ENCODE measurements around the gene TIGD3. TPM values are rescaled to one million over a fixed set of nuclear protein-coding genes. Genes with fewer than 3 reads are reported as not detected.

TIGD3 gene
- total and polyA plus RNA-seq, 2 donors (not counting 3 experiments of a cell fraction or from before 2014, with no cell fraction given): 0.18 to 0.27 TPM

DNA sequence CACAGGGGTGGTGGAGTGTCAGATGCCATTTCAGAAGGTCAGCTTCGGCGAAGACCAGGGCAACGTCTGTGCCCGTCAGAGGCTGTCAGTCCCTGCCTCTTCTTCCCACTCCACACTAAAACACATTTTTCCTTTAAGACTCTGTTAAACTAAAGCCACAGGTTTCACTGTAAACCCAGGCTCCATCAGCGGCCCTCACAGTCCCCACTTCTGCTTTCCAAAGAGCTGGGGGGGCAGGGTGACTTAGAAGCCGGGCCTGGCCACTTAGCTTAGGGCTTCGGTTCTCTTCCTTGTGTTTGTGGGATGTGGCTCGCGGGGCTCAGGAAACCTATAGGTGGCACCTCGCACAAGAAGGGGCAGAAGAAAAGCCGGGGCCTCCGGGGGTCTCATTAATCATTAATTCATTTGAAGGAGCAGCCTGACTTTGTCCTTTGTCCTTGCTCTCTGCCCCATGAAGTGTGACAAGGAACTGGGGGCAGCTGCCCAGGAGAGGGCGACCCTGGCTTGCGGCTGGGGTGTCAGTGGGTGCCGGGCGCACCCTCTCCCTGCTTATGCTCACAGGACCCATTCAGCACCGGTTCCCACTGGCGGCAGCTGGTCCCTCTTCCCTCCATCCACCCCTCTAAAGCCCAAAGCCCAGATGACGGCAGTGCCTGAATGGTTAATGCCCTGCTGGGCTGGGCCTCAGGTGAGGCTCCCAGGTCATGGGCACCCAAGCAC lies 23.8 kb downstream of the TIGD3 start:
- Histone ChIP-seq H3K9ac (replicated peaks; ENCODE audit: extremely low read depth, insufficient read depth, low read length) (no peak overlapping the region), H3K4me2 (ENCODE audit: insufficient read depth, low read length) (no peak overlapping the region), H3K36me3 (ENCODE audit: control insufficient read depth in 2 of 2, extremely low read depth in 1 of 2, insufficient read depth in 2 of 2, low read length in 2 of 2) (no peaks in the 10 kb centered on the region), H2AFZ (ENCODE audit: low read depth, low read length) (no peak overlapping the region), H3K4me1 (ENCODE audit: control insufficient read depth, extremely low read depth, insufficient read depth, low read length) (peaks cover 15% of the 10 kb centered on the region), H3K79me2 (ENCODE audit: control insufficient read depth, insufficient read depth, low read length) (no peaks in the 10 kb centered on the region), H3K9me3 (replicated peaks; ENCODE audit: control insufficient read depth, insufficient read depth, low read length) (no peaks in the 10 kb centered on the region), H3K4me3 (replicated peaks in 1 of 3; ENCODE audit: insufficient read depth in 1 of 3, low read depth in 1 of 3, low read length in 3 of 3) (no peak overlapping the region), H4K20me1 (replicated peaks; ENCODE audit: control insufficient read depth, extremely low read depth, insufficient read depth, low read length) (no peaks in the 10 kb centered on the region), H3K9me1 (replicated peaks; ENCODE audit: control insufficient read depth, extremely low read depth, insufficient read depth, low read length) (no peaks in the 10 kb centered on the region), H3K27me3 (ENCODE audit: control insufficient read depth in 2 of 2, insufficient read depth in 2 of 2, low read length in 2 of 2) (no peaks in the 10 kb centered on the region), H3K27ac (ENCODE audit: insufficient read depth, low read depth, low read length) (no peak overlapping the region)
- no peak for FAIRE-seq
- BruUV-seq (replicated peaks): no TSS peak
- POLR2A ChIA-PET: interaction anchor here (0.6 kb wide), 1 partner anchor 130 kb away, joined by 5 read pairs; no protein-coding TSS in a partner anchor
- intact Hi-C loops (cut with micrococcal nuclease): no loop called here
- no peak for DNase-seq (ENCODE audit: low read depth, low spot score)
- dilution Hi-C loops (cut with MboI; ENCODE audit: extremely low pct_ligation_motif_present, low sequenced_read_pairs): no loop called here
- CTCF ChIA-PET: interaction anchor here (1.6 kb wide), 1 partner anchor 37 kb away, joined by 3 read pairs; no protein-coding TSS in a partner anchor
- TF ChIP-seq, protein P1, sequence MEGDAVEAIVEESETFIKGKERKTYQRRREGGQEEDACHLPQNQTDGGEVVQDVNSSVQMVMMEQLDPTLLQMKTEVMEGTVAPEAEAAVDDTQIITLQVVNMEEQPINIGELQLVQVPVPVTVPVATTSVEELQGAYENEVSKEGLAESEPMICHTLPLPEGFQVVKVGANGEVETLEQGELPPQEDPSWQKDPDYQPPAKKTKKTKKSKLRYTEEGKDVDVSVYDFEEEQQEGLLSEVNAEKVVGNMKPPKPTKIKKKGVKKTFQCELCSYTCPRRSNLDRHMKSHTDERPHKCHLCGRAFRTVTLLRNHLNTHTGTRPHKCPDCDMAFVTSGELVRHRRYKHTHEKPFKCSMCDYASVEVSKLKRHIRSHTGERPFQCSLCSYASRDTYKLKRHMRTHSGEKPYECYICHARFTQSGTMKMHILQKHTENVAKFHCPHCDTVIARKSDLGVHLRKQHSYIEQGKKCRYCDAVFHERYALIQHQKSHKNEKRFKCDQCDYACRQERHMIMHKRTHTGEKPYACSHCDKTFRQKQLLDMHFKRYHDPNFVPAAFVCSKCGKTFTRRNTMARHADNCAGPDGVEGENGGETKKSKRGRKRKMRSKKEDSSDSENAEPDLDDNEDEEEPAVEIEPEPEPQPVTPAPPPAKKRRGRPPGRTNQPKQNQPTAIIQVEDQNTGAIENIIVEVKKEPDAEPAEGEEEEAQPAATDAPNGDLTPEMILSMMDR (IDR thresholded peaks at IDR 0.05; ENCODE audit: extremely low read depth in 1 of 2, insufficient read depth in 1 of 2, low read depth in 1 of 2, low read length in 2 of 2): no peak

DNA sequence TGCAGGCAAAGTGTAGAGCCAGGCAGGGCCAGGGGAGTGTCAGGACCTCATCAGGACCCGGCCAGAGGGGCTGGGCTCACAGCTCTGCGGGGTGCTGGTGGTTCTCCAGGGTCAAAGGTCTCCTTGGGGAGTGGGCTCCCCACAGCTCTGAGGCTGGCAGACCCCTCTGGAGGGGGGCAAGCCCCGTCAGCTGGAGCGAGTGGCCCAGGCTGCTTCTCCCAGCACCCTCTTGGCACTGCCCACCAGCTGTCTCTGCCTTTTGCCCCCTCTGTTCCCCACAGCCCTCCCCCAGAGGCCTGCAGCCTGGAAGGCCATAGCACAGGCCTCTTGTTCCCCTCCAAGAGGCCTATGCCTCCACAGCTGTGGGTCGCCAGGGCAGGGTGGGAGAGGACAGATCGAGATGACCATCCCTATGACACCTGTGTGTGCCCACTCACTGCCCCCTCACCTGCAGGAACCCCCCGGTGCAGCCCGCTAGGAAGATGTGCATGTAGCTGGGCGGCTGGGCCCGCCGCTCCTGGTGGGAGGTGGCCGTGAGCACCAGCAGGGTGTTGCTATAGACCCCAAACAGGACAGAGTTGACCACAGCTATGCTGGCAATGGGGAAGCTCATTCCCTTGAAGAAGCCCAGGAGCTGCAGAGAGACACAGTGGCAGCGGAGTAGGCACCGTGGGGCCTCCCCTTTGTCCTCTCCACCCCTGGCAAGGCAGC lies 24.5 kb downstream of the TIGD3 start:
- no TSS peak for BruUV-seq (replicated peaks)

More for the DNA sequence above, 24.5 kb downstream of the TIGD3 start:
- no peaks in the 10 kb centered on the region for H3K9me1 ChIP-seq (replicated peaks; ENCODE audit: control insufficient read depth, extremely low read depth, insufficient read depth, low read length)
- H3K36me3 ChIP-seq (ENCODE audit: control insufficient read depth in 2 of 2, extremely low read depth in 1 of 2, insufficient read depth in 2 of 2, low read length in 2 of 2): no peaks in the 10 kb centered on the region
- H3K4me3 ChIP-seq (replicated peaks in 1 of 3; ENCODE audit: insufficient read depth in 1 of 3, low read depth in 1 of 3, low read length in 3 of 3): no peak overlapping the region
- no peaks in the 10 kb centered on the region for H4K20me1 ChIP-seq (replicated peaks; ENCODE audit: control insufficient read depth, extremely low read depth, insufficient read depth, low read length)
- no peak overlapping the region for H3K4me2 ChIP-seq (ENCODE audit: insufficient read depth, low read length)
- no peak overlapping the region for H3K9ac ChIP-seq (replicated peaks; ENCODE audit: extremely low read depth, insufficient read depth, low read length)
- peaks cover under 1% of the 10 kb centered on the region for H3K79me2 ChIP-seq (ENCODE audit: control insufficient read depth, insufficient read depth, low read length)
- H3K9me3 ChIP-seq (replicated peaks; ENCODE audit: control insufficient read depth, insufficient read depth, low read length): no peaks in the 10 kb centered on the region
- no peak overlapping the region for H2AFZ ChIP-seq (ENCODE audit: low read depth, low read length)
- no peaks in the 10 kb centered on the region for H3K27me3 ChIP-seq (ENCODE audit: control insufficient read depth in 2 of 2, insufficient read depth in 2 of 2, low read length in 2 of 2)
- FAIRE-seq: no peak
- ChIA-PET CTCF (interaction anchor here (1.1 to 3.5 kb wide), 5 partner anchors 8 to 131 kb away, joined by 3 to 38 read pairs (median 5); no protein-coding TSS in a partner anchor), POLR2A (interaction anchor here (0.5 kb wide), 1 partner anchor 23 kb away, joined by 3 read pairs; no protein-coding TSS in a partner anchor)
- intact Hi-C loops (cut with micrococcal nuclease): no loop called here
- TF ChIP-seq, protein P1 (IDR thresholded peaks at IDR 0.05; ENCODE audit: extremely low read depth in 1 of 2, insufficient read depth in 1 of 2, low read depth in 1 of 2, low read length in 2 of 2): no peak
- TF ChIP-seq POLR2A (IDR thresholded peaks at IDR 0.05; ENCODE audit: low read depth, low read length) (no peak), EZH2 (IDR thresholded peaks at IDR 0.05; ENCODE audit: borderline replicate concordance, low read depth, low read length, severe bottlenecking) (no peak), POLR2AphosphoS5 (IDR thresholded peaks at IDR 0.05; ENCODE audit: insufficient read depth, low read depth, low read length) (no peak), JUN (IDR thresholded peaks at IDR 0.05; ENCODE audit: borderline replicate concordance, insufficient read depth, insufficient read length, low read depth) (no peak), GATA2 (IDR thresholded peaks at IDR 0.05; ENCODE audit: insufficient read depth, insufficient read length, low read depth, low read length) (no peak)
- peaks cover 21% of the 10 kb centered on the region for H3K4me1 ChIP-seq (ENCODE audit: control insufficient read depth, extremely low read depth, insufficient read depth, low read length)
- no peak overlapping the region for H3K27ac ChIP-seq (ENCODE audit: insufficient read depth, low read depth, low read length)
- no peak for DNase-seq (ENCODE audit: low read depth, low spot score)
- dilution Hi-C loops (cut with MboI; ENCODE audit: extremely low pct_ligation_motif_present, low sequenced_read_pairs): no loop called here

All from endothelial cell of umbilical vein (primary cell).